Measurements from ENCODE around the gene PSAP. TPM values are rescaled to one million over a fixed set of nuclear protein-coding genes. Genes with fewer than 3 reads are reported as not detected.
A peak's percentile ranks its signal among the peaks of the same experiment; 100 is the strongest.

The PSAP gene
- total and polyA plus RNA-seq, 8 donors = 225 to 781 (median 358) TPM

GRCh38 chr10:71860243-71861029 lies 9.4 kb upstream of the PSAP start:
- TF ChIP-seq CTCF (IDR thresholded peaks at IDR 0.05) = no peak
- peak overlapping the region; percentile 9 to 82 (median 58) for H3K27ac ChIP-seq
- H3K36me3 ChIP-seq = no peaks in the 10 kb centered on the region
- H3K9me3 ChIP-seq = no peaks in the 10 kb centered on the region
- intact Hi-C loops (cut with DNase I) = no loop called here
- ATAC-seq (peak; percentile 97 to 98 (median 98)), DNase-seq (peak; percentile 76 to 89 (median 79)), FAIRE-seq (no peak)
- no peaks in the 10 kb centered on the region for H3K27me3 ChIP-seq
- 49 to 54% methylated on average over 11 of the region's 11 CpGs for WGBS, 2 donors
- H3K4me1 ChIP-seq = peaks cover 0 to 7% (median 0%) of the 10 kb centered on the region in 3 donors
- no peak overlapping the region for H3K4me3 ChIP-seq

- Histone ChIP-seq H3K4me3 (no peak overlapping the region), H3K27me3 (no peaks in the 10 kb centered on the region), H3K27ac (no peak overlapping the region), H3K36me3 (no peaks in the 10 kb centered on the region), H3K9me3 (no peaks in the 10 kb centered on the region), H3K4me1 (peaks cover 0 to 7% (median 0%) of the 10 kb centered on the region in 3 donors)
- DNase-seq (peak in 3 of 6 donors; percentile 28 to 48 (median 40)), ATAC-seq (peak in 1 of 4 donors; percentile 20), FAIRE-seq (no peak)
- no peak for TF ChIP-seq CTCF (IDR thresholded peaks at IDR 0.05)
- WGBS, 2 donors = 79 to 83% methylated on average over 12 of the region's 12 CpGs
- intact Hi-C loops (cut with DNase I) = no loop called here
Observed at GRCh38 chr10:71857934-71858890, 7.2 kb upstream of the PSAP start.

GRCh38 chr10:71856619-71857018 lies 5.6 kb upstream of the PSAP start:
- 89% methylated on average over 4 of the region's 4 CpGs for WGBS, 2 donors
- no peak for TF ChIP-seq CTCF (IDR thresholded peaks at IDR 0.05)
- no peak for FAIRE-seq
- intact Hi-C loops (cut with DNase I) = no loop called here
- Histone ChIP-seq H3K27ac (no peak overlapping the region), H3K4me1 (peaks cover 0 to 7% (median 0%) of the 10 kb centered on the region in 3 donors), H3K9me3 (no peaks in the 10 kb centered on the region), H3K4me3 (no peak overlapping the region), H3K36me3 (no peaks in the 10 kb centered on the region), H3K27me3 (no peaks in the 10 kb centered on the region)
- ATAC-seq = no peak
- DNase-seq = peak in 2 of 6 donors; percentile 3 to 21

- H3K36me3 ChIP-seq = no peaks in the 10 kb centered on the region
- no peak overlapping the region for H3K27ac ChIP-seq
- H3K9me3 ChIP-seq = no peaks in the 10 kb centered on the region
- intact Hi-C loops (cut with DNase I) = no loop called here
- peak in 1 of 6 donors; percentile 21 for DNase-seq
- ATAC-seq = no peak
- H3K4me3 ChIP-seq = no peak overlapping the region
- FAIRE-seq = no peak
- H3K4me1 ChIP-seq = peaks cover 0 to 8% (median 0%) of the 10 kb centered on the region in 3 donors
- H3K27me3 ChIP-seq = no peaks in the 10 kb centered on the region
- TF ChIP-seq CTCF (IDR thresholded peaks at IDR 0.05) = no peak
- WGBS, 2 donors = 58 to 64% methylated on average over 5 of the region's 5 CpGs
Observed at GRCh38 chr10:71854031-71854430, 3.0 kb upstream of the PSAP start.

Measured in pancreas (tissue), 10 donors.